ENCODE data around the gene SDHAF3.
A peak's percentile ranks its signal among the peaks of the same experiment; 100 is the strongest.
"Not testable (repeated sequence)": the region's sequence is repeated elsewhere in the genome, so short reads cannot be mapped to it uniquely, and the experiment has no call there.

The SDHAF3 gene

GRCh38 chr7:97117372-97118188 lies at the start of gene SDHAF3:
TSS of gene SDHAF3 (plus strand) at chr7:97117698. CDS start at chr7:97117724, 26 bp downstream.
- DNase-seq (ENCODE audit: extremely low read depth, low read depth), result peak; percentile 95
- peak within 1 kb of the TSS; percentile 78 for H3K4me3 ChIP-seq (replicated peaks; ENCODE audit: low read depth, low read length)
- TF ChIP-seq, protein P1, sequence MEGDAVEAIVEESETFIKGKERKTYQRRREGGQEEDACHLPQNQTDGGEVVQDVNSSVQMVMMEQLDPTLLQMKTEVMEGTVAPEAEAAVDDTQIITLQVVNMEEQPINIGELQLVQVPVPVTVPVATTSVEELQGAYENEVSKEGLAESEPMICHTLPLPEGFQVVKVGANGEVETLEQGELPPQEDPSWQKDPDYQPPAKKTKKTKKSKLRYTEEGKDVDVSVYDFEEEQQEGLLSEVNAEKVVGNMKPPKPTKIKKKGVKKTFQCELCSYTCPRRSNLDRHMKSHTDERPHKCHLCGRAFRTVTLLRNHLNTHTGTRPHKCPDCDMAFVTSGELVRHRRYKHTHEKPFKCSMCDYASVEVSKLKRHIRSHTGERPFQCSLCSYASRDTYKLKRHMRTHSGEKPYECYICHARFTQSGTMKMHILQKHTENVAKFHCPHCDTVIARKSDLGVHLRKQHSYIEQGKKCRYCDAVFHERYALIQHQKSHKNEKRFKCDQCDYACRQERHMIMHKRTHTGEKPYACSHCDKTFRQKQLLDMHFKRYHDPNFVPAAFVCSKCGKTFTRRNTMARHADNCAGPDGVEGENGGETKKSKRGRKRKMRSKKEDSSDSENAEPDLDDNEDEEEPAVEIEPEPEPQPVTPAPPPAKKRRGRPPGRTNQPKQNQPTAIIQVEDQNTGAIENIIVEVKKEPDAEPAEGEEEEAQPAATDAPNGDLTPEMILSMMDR (IDR thresholded peaks at IDR 0.05; ENCODE audit: low read depth, low read length, missing control alignments), result peak; percentile 6

GRCh38 chr7:97072025-97072424 lies 45.5 kb upstream of the SDHAF3 start:
- H3K4me3 ChIP-seq (replicated peaks; ENCODE audit: low read depth, low read length); DNase-seq (ENCODE audit: extremely low read depth, low read depth): not testable (repeated sequence)

GRCh38 chr7:97075928-97076327 lies 41.6 kb upstream of the SDHAF3 start:
- H3K4me3 ChIP-seq (replicated peaks; ENCODE audit: low read depth, low read length), result no peak overlapping the region
- TF ChIP-seq, protein P1 (IDR thresholded peaks at IDR 0.05; ENCODE audit: low read depth, low read length, missing control alignments), result no peak
- DNase-seq (ENCODE audit: extremely low read depth, low read depth), result no peak

DNA sequence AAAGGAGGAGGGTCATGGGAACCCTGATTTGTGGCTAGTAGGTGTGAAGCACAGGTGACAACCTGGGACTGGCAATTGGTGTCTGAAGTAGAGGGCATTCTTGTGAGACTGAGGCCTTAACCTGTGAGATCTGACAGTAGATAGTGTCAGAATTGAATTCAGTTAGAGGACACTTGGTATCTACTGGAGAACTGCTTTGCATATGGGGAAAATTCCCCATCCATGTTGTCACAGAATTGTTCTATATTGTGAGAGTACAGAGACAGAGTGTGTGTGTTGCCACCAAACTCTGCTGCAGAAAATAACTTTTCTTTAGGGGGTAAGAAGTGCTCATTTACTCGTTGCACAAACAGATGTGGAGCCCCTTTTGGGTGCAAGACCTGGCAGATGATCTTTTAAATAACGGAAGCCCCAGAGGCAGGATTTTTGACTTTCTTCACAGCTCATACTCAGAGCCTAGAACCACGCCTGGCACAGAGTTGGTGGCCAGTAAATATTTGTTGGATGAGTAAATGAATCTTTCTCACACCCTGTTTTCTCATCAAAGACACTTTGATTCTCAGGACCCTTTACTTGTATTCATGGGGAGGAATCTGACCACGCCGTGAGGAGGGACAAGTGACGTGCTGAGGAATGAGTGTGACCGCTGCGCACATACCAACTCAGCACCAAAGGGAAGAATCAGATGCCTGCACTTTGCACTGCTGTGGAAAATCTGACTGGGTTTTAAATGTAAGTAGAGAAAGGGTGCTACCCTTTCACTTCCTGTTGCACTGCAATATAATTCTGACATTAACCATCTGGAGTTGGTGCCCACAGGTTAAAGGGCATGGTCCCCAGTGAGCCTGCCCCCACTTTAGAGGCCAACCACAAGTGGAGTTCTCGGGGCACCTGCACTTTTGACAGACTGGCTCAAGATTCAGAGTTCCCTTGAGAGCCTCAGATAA lies 39.2 kb upstream of the SDHAF3 start:
- TF ChIP-seq, protein P1 (IDR thresholded peaks at IDR 0.05; ENCODE audit: low read depth, low read length, missing control alignments), result no peak
- no peak for DNase-seq (ENCODE audit: extremely low read depth, low read depth)
- no peak overlapping the region for H3K4me3 ChIP-seq (replicated peaks; ENCODE audit: low read depth, low read length)

DNA sequence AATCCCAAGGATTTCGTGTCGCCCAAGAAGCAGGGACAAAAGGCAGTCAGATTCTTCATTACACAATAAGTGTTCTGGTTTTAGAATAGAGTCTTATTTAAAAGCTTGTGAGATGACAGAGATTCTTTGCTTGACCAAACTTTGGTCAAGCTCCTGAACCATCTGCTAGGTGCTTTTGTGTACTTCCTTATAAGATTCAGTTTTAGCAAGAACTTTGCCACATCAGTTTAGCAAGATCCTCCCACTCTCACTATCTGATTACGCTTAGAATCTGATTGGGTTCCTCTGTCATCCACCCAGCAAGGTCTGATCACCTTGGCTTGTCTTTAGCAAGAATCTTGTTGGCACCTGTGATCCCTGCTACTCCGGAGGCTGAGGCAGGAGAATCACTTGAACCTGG lies 38.2 kb upstream of the SDHAF3 start:
- TF ChIP-seq, protein P1 (IDR thresholded peaks at IDR 0.05; ENCODE audit: low read depth, low read length, missing control alignments), result no peak
- no peak for DNase-seq (ENCODE audit: extremely low read depth, low read depth)

GRCh38 chr7:97081521-97082300 lies 35.8 kb upstream of the SDHAF3 start:
- TF ChIP-seq, protein P1 (IDR thresholded peaks at IDR 0.05; ENCODE audit: low read depth, low read length, missing control alignments), result no peak
- no peak for DNase-seq (ENCODE audit: extremely low read depth, low read depth)
- H3K4me3 ChIP-seq (replicated peaks; ENCODE audit: low read depth, low read length), result no peak overlapping the region

More for the DNA sequence above, 38.2 kb upstream of the SDHAF3 start:
- H3K4me3 ChIP-seq (replicated peaks; ENCODE audit: low read depth, low read length), result no peak overlapping the region

Measured in HFF-Myc (cell line).